ENCODE results near the gene MESP2. TPM values are rescaled to one million over a fixed set of nuclear protein-coding genes. Genes with fewer than 3 reads are reported as not detected.

MESP2 gene
- total and polyA plus RNA-seq, 2 donors (not counting 1 experiment from before 2014, with no cell fraction given): 0.99 TPM; not detected in 1

DNA sequence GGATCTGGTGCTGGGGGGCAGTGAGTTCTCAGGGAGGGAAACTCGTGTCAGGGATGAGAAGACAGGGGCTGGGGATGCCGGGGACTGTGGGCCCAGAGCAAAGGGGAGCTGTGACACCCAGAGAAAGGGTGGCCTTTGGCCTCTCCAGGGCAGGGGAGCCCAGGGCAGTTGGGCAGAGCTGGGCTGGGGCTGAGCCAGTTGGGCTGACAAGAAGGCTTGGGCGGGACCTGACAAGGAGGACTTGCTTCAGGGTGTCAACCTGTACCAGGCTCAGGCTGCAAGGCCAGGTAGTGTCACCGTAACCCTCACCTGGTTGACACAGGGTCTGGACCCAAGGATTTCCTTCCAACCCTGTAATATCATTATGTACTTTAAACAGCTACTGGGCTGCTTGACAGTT is 51.7 kb downstream of the MESP2 start:
- H3K79me2 ChIP-seq (ENCODE audit: control insufficient read depth, insufficient read depth, low read length): no peaks in the 10 kb centered on the region
- H3K36me3 ChIP-seq (ENCODE audit: control insufficient read depth, insufficient read depth, low read length): no peaks in the 10 kb centered on the region
- peaks cover 34% of the 10 kb centered on the region for H3K4me1 ChIP-seq (ENCODE audit: control insufficient read depth, extremely low read depth, insufficient read depth, low read length)
- H4K20me1 ChIP-seq (ENCODE audit: control insufficient read depth, extremely low read depth, insufficient read depth, low read length): no peaks in the 10 kb centered on the region
- no peaks in the 10 kb centered on the region for H3K27me3 ChIP-seq (ENCODE audit: control insufficient read depth, insufficient read depth, low read length)
- H3K9ac ChIP-seq (ENCODE audit: insufficient read depth, low read length): no peak overlapping the region
- H3K9me3 ChIP-seq (ENCODE audit: control insufficient read depth, insufficient read depth, low read depth, low read length): no peaks in the 10 kb centered on the region
- H3K4me2 ChIP-seq (ENCODE audit: extremely low read depth, insufficient read depth, low read length): no peak overlapping the region
- DNase-seq (ENCODE audit: low read depth in 2 of 2): no peak
- peak overlapping the region; percentile 86 for H3K27ac ChIP-seq (ENCODE audit: insufficient read depth, low read length)
- no peak for TF ChIP-seq EZH2 (IDR thresholded peaks at IDR 0.05; ENCODE audit: low read length, missing control alignments)
- TF ChIP-seq, protein P1, sequence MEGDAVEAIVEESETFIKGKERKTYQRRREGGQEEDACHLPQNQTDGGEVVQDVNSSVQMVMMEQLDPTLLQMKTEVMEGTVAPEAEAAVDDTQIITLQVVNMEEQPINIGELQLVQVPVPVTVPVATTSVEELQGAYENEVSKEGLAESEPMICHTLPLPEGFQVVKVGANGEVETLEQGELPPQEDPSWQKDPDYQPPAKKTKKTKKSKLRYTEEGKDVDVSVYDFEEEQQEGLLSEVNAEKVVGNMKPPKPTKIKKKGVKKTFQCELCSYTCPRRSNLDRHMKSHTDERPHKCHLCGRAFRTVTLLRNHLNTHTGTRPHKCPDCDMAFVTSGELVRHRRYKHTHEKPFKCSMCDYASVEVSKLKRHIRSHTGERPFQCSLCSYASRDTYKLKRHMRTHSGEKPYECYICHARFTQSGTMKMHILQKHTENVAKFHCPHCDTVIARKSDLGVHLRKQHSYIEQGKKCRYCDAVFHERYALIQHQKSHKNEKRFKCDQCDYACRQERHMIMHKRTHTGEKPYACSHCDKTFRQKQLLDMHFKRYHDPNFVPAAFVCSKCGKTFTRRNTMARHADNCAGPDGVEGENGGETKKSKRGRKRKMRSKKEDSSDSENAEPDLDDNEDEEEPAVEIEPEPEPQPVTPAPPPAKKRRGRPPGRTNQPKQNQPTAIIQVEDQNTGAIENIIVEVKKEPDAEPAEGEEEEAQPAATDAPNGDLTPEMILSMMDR (conservative IDR thresholded peaks at IDR 0.05 in 1 of 2, IDR thresholded peaks at IDR 0.05 in 1 of 2; ENCODE audit: low read depth in 1 of 2, low read length in 2 of 2): no peak
- H3K4me3 ChIP-seq (replicated peaks in 1 of 4; ENCODE audit: control extremely low read depth in 1 of 4, insufficient read depth in 1 of 4, low read depth in 3 of 4, low read length in 4 of 4): no peak overlapping the region
- H2AFZ ChIP-seq (ENCODE audit: low read length): no peak overlapping the region

Other genes starting within 250 kb of the MESP2 start
- gene TICRR, start 200.9 kb upstream of the MESP2 start, total RNA-seq: 0.26 and 1.2 TPM in 2 replicates
- gene TICRR, start 200.9 kb upstream of the MESP2 start, polyA plus RNA-seq: 1.6 and 3.6 TPM in 2 replicates
- gene KIF7, start 120.9 kb upstream of the MESP2 start, total RNA-seq: 11.4 and 11.6 TPM in 2 replicates
- gene KIF7, start 120.9 kb upstream of the MESP2 start, polyA plus RNA-seq: 2.9 and 3.6 TPM in 2 replicates
- gene PLIN1, start 97.0 kb upstream of the MESP2 start, total RNA-seq: 0.50 and 0.51 TPM in 2 replicates
- 0.02 and 0.06 TPM in 2 replicates for gene PLIN1, start 97.0 kb upstream of the MESP2 start, polyA plus RNA-seq
- 11.7 and 15.9 TPM in 2 replicates for gene PEX11A, start 85.6 kb upstream of the MESP2 start, total RNA-seq
- gene PEX11A, start 85.6 kb upstream of the MESP2 start, polyA plus RNA-seq: 4.0 and 6.6 TPM in 2 replicates
- gene WDR93, start 85.5 kb upstream of the MESP2 start, total RNA-seq: under 0.01 and 0.17 TPM in 2 replicates
- 0.14 TPM in 1 of 2 replicates, not detected in the other for gene WDR93, start 85.5 kb upstream of the MESP2 start, polyA plus RNA-seq
- 0.26 and 1.3 TPM in 2 replicates for gene MESP1, start 25.1 kb upstream of the MESP2 start, total RNA-seq
- 0.06 TPM in 1 of 2 replicates, not detected in the other for gene MESP1, start 25.1 kb upstream of the MESP2 start, polyA plus RNA-seq
- gene ANPEP, start 38.5 kb downstream of the MESP2 start, total RNA-seq: 21.6 and 70.8 TPM in 2 replicates
- 72.8 and 116 TPM in 2 replicates for gene ANPEP, start 38.5 kb downstream of the MESP2 start, polyA plus RNA-seq
- 49.1 and 69.5 TPM in 2 replicates for gene AP3S2, start 117.7 kb downstream of the MESP2 start, total RNA-seq
- 44.5 and 54.4 TPM in 2 replicates for gene AP3S2, start 117.7 kb downstream of the MESP2 start, polyA plus RNA-seq
- gene ARPIN, start 136.6 kb downstream of the MESP2 start, total RNA-seq: 13.2 and 13.9 TPM in 2 replicates
- gene ARPIN, start 136.6 kb downstream of the MESP2 start, polyA plus RNA-seq: 13.4 and 16.6 TPM in 2 replicates
- gene ZNF710, start 225.0 kb downstream of the MESP2 start, total RNA-seq: 5.9 and 9.4 TPM in 2 replicates
- gene ZNF710, start 225.0 kb downstream of the MESP2 start, polyA plus RNA-seq: 2.1 and 2.2 TPM in 2 replicates